Lower leg skin (tissue), 3 donors: ENCODE data around the gene IGFBP1.

Experiments
- CTCF ChIP-seq, 3 donors: fragments of 450-650 bp; IDR thresholded peaks; one replicate each; pipeline ENCODE4 v1.5.1; 2016; ENCODE audit warnings: antibody characterized with exemption in 3 of 3, mild to moderate bottlenecking in 3 of 3, moderate library complexity in 2 of 3
- POLR2A ChIP-seq, 2 donors: fragments of 450-650 bp; IDR thresholded peaks; one replicate each; pipeline ENCODE4 v1.6.1; 2016 to 2017; ENCODE audit warnings: antibody characterized with exemption in 2 of 2, mild to moderate bottlenecking in 1 of 2, moderate library complexity in 1 of 2

GRCh38 chr7:45867471-45867870 is 20.8 kb upstream of the IGFBP1 start:
- TF ChIP-seq CTCF (IDR thresholded peaks at IDR 0.05) (no peak), POLR2A (IDR thresholded peaks at IDR 0.05) (no peak)
